Measurements from ENCODE around the gene CDYL. TPM values are rescaled to one million over a fixed set of nuclear protein-coding genes. Genes with fewer than 3 reads are reported as not detected.

The CDYL gene
- total RNA-seq, 3 donors from 2014 or later = 58.9 to 74.9 (median 71.9) TPM

- H3K4me3 ChIP-seq = no peak overlapping the region
- H3K36me3 ChIP-seq (ENCODE audit: low read depth) = no peaks in the 10 kb centered on the region
- no peaks in the 10 kb centered on the region for H3K4me1 ChIP-seq (ENCODE audit: low read depth)
- no peak for TF ChIP-seq CTCF (IDR thresholded peaks at IDR 0.05)
- DNase-seq = no peak
- intact Hi-C loops (cut with DNase I, micrococcal nuclease) = no loop called here
- ATAC-seq = no peak
- H3K9me3 ChIP-seq = no peaks in the 10 kb centered on the region
Observed at GRCh38 chr6:4920914-4921410, 144.8 kb downstream of the CDYL start.

GRCh38 chr6:4922488-4923037 is 146.4 kb downstream of the CDYL start:
- intact Hi-C loops (cut with DNase I, micrococcal nuclease) = no loop called here
- no peak for TF ChIP-seq CTCF (IDR thresholded peaks at IDR 0.05)
- ATAC-seq = no peak

GRCh38 chr6:4923081-4923480 is 146.9 kb downstream of the CDYL start:
- H3K36me3 ChIP-seq (ENCODE audit: low read depth) = no peaks in the 10 kb centered on the region
- no peaks in the 10 kb centered on the region for H3K4me1 ChIP-seq (ENCODE audit: low read depth)
- TF ChIP-seq CTCF (IDR thresholded peaks at IDR 0.05) = no peak
- ATAC-seq = no peak
- DNase-seq = no peak
- H3K4me3 ChIP-seq = no peak overlapping the region
- intact Hi-C loops (cut with DNase I, micrococcal nuclease) = no loop called here
- no peaks in the 10 kb centered on the region for H3K9me3 ChIP-seq

More at GRCh38 chr6:4922488-4923037, 146.4 kb downstream of the CDYL start:
- no peaks in the 10 kb centered on the region for H3K9me3 ChIP-seq
- H3K4me1 ChIP-seq (ENCODE audit: low read depth) = no peaks in the 10 kb centered on the region
- DNase-seq = no peak
- no peaks in the 10 kb centered on the region for H3K36me3 ChIP-seq (ENCODE audit: low read depth)
- H3K4me3 ChIP-seq = no peak overlapping the region

- ATAC-seq (no peak), DNase-seq (no peak)
- Histone ChIP-seq H3K36me3 (ENCODE audit: low read depth) (no peaks in the 10 kb centered on the region), H3K9me3 (no peaks in the 10 kb centered on the region), H3K4me3 (no peak overlapping the region), H3K4me1 (ENCODE audit: low read depth) (no peaks in the 10 kb centered on the region)
- TF ChIP-seq CTCF (IDR thresholded peaks at IDR 0.05) = no peak
- intact Hi-C loops (cut with DNase I, micrococcal nuclease) = no loop called here
Observed at GRCh38 chr6:4924661-4925271, 148.6 kb downstream of the CDYL start.

- H3K36me3 ChIP-seq (ENCODE audit: low read depth) = no peaks in the 10 kb centered on the region
- no peak overlapping the region for H3K4me3 ChIP-seq
- no peaks in the 10 kb centered on the region for H3K9me3 ChIP-seq
- TF ChIP-seq CTCF (IDR thresholded peaks at IDR 0.05) = no peak
- DNase-seq (no peak), ATAC-seq (no peak)
- no peaks in the 10 kb centered on the region for H3K4me1 ChIP-seq (ENCODE audit: low read depth)
- intact Hi-C loops (cut with DNase I, micrococcal nuclease) = no loop called here
Observed at GRCh38 chr6:4925580-4925979, 149.4 kb downstream of the CDYL start.
